ENCODE data around the gene WDR18. TPM values are rescaled to one million over a fixed set of nuclear protein-coding genes. Genes with fewer than 3 reads are reported as not detected.

WDR18 gene
- total RNA-seq, 1 experiment from 2014 or later: 56.7 TPM

DNA sequence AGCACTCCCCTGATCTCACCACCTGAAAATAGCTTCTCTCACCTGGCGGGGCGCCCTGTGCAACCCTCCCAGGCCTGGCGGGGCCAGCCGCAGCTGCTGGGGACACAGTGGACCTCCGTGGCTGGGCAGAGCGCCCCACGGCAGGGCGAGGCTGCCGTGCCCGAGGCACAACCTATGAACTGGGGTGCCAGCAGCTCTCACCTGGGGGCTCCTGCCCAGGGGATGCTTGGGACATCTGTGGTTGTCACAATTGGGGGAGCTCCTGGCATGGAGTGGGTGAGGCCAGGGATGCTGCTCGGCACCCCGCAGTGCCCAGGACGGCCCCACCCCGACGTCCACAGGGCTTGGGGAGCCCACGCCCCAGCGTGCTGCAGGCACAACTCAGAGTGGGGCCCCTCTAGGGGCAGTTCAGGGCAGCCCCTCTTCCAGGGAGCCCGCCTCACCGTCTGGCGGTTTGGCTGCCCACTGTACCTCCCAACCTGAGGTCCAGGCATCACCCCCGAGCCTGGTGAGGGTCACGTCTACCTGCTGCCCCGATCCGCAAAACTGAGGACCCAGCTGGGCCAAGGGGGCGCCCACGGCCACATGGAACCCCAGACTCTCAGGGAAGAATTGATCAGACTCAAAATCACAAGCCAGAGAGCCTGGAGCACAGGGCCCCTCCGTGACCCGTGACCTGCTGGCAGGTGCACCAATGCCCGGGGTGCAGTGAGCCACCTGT lies 31.1 kb downstream of the WDR18 start:
- Histone ChIP-seq H3K9ac (ENCODE audit: low read length) (no peak overlapping the region), H3K4me3 (ENCODE audit: low read length) (no peak overlapping the region), H3K9me3 (ENCODE audit: low read length) (no peaks in the 10 kb centered on the region), H2AFZ (ENCODE audit: low read length) (no peak overlapping the region), H3K27me3 (ENCODE audit: low read length) (no peaks in the 10 kb centered on the region), H4K20me1 (ENCODE audit: low read length) (peaks cover 50% of the 10 kb centered on the region), H3F3A (ENCODE audit: low read length, unreplicated experiment) (no peaks in the 10 kb centered on the region), H3K79me2 (ENCODE audit: low read length) (peaks cover 62% of the 10 kb centered on the region), H3K9me2 (replicated peaks; ENCODE audit: low read length) (no peaks in the 10 kb centered on the region), H3K4me2 (ENCODE audit: low read length) (no peak overlapping the region), H3K36me3 (ENCODE audit: low read depth, low read length) (no peaks in the 10 kb centered on the region), H3K27ac (ENCODE audit: low read length) (no peak overlapping the region), H3K4me1 (ENCODE audit: insufficient read depth, low read length) (peaks cover 22% of the 10 kb centered on the region)
- no peak for ATAC-seq
- DNase-seq: no peak
- BruUV-seq (replicated peaks): no TSS peak
- intact Hi-C loops (cut with micrococcal nuclease): no loop called here
- POLR2A ChIA-PET (ENCODE audit: unreplicated experiment): no interaction called here
- TF ChIP-seq EZH2phosphoT487 (IDR thresholded peaks at IDR 0.05; ENCODE audit: borderline replicate concordance, low read length) (no peak), EZH2 (IDR thresholded peaks at IDR 0.05; ENCODE audit: low read length, unreplicated experiment) (no peak)
- TF ChIP-seq, protein P1, sequence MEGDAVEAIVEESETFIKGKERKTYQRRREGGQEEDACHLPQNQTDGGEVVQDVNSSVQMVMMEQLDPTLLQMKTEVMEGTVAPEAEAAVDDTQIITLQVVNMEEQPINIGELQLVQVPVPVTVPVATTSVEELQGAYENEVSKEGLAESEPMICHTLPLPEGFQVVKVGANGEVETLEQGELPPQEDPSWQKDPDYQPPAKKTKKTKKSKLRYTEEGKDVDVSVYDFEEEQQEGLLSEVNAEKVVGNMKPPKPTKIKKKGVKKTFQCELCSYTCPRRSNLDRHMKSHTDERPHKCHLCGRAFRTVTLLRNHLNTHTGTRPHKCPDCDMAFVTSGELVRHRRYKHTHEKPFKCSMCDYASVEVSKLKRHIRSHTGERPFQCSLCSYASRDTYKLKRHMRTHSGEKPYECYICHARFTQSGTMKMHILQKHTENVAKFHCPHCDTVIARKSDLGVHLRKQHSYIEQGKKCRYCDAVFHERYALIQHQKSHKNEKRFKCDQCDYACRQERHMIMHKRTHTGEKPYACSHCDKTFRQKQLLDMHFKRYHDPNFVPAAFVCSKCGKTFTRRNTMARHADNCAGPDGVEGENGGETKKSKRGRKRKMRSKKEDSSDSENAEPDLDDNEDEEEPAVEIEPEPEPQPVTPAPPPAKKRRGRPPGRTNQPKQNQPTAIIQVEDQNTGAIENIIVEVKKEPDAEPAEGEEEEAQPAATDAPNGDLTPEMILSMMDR (conservative IDR thresholded peaks at IDR 0.05; ENCODE audit: low read depth, low read length): no peak
- CTCF ChIA-PET: no interaction called here

DNA sequence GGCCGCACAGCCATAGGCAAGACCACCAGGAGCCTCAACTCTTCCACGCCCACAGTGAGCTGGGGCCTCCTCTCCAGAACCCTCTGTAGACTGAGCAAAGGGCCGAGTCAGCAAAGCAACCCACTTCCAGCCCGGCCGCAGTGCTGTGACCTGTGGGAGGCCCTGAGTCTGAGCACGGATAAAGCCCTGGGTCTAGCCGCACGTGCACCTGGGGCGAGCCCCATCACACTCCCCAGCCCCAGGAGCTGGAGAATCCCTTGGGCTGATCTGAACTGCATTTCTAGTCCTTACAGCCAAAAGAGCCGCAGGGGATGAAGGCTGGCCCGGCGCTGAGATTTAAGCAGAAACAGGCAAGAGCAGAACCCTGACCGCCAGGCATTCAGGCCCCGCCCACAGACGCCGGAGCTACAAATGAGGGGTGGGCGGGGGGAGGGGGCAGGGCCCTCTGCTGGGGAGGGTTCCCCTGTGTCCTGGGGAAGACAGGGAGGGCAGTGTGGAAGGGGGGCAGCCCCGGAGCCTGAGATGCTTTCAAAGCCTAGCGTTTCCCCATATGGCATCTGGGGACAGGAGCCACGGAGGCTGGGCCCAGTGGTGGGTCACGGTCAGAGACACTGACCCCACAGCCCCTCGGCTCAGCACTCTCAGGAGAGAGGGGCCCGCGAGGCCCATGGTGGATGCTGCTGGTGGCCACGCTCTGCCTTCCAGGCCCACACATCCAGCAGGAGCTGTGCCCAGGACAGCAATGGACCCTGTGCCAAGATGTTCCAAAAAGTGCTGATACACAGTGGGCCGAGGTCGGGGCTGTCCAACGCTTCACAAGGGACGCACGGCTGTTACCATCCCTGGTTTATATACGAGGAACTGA lies 31.9 kb downstream of the WDR18 start:
- H3K79me2 ChIP-seq (ENCODE audit: low read length): peaks cover 69% of the 10 kb centered on the region
- H3K27me3 ChIP-seq (ENCODE audit: low read length): no peaks in the 10 kb centered on the region
- peak overlapping the region; percentile 37 for H3K27ac ChIP-seq (ENCODE audit: low read length)
- no peak for TF ChIP-seq EZH2phosphoT487 (IDR thresholded peaks at IDR 0.05; ENCODE audit: borderline replicate concordance, low read length)
- TF ChIP-seq, protein P1 (conservative IDR thresholded peaks at IDR 0.05; ENCODE audit: low read depth, low read length): no peak
- no peak for TF ChIP-seq EZH2 (IDR thresholded peaks at IDR 0.05; ENCODE audit: low read length, unreplicated experiment)
- ChIA-PET POLR2A (ENCODE audit: unreplicated experiment) (interaction anchor here (1.0 kb wide), 1 partner anchor 253 kb away, joined by 6 read pairs; the partner anchor contains the start of gene CIRBP), CTCF (no interaction called here)
- H2AFZ ChIP-seq (ENCODE audit: low read length): no peak overlapping the region
- ATAC-seq (no peak), DNase-seq (no peak)
- peaks cover 50% of the 10 kb centered on the region for H4K20me1 ChIP-seq (ENCODE audit: low read length)
- intact Hi-C loops (cut with micrococcal nuclease): no loop called here
- H3K4me1 ChIP-seq (ENCODE audit: insufficient read depth, low read length): peaks cover 22% of the 10 kb centered on the region
- H3K9me2 ChIP-seq (replicated peaks; ENCODE audit: low read length): no peaks in the 10 kb centered on the region
- H3K4me2 ChIP-seq (ENCODE audit: low read length): peak overlapping the region; percentile 97; the same call in 1 of the 2 replicates
- H3K9ac ChIP-seq (ENCODE audit: low read length): no peak overlapping the region
- H3K9me3 ChIP-seq (ENCODE audit: low read length): no peaks in the 10 kb centered on the region
- H3K4me3 ChIP-seq (ENCODE audit: low read length): no peak overlapping the region
- no peaks in the 10 kb centered on the region for H3K36me3 ChIP-seq (ENCODE audit: low read depth, low read length)
- no peaks in the 10 kb centered on the region for H3F3A ChIP-seq (ENCODE audit: low read length, unreplicated experiment)
- BruUV-seq (replicated peaks): no TSS peak
